ENCODE measurements around the gene FOXP1. TPM values are rescaled to one million over a fixed set of nuclear protein-coding genes. Genes with fewer than 3 reads are reported as not detected.

The FOXP1 gene
- total RNA-seq, 4 donors from 2014 or later, result 54.2 to 152 (median 129) TPM

GRCh38 chr3:71050538-71051258, 532.8 kb downstream of the FOXP1 start:
- no peaks in the 10 kb centered on the region for H3K36me3 ChIP-seq
- no peak overlapping the region for H3K4me3 ChIP-seq
- H3K4me1 ChIP-seq, result peaks cover 35 to 44% of the 10 kb centered on the region in 2 donors
- intact Hi-C loops (cut with DNase I; ENCODE audit: low total_unique reads), result no loop called here
- H3K9me3 ChIP-seq, result no peaks in the 10 kb centered on the region
- peak overlapping the region; percentile 74 to 80 for H3K27ac ChIP-seq
- no peak for DNase-seq
- H3K27me3 ChIP-seq, result no peaks in the 10 kb centered on the region
- TF ChIP-seq CTCF (IDR thresholded peaks at IDR 0.05), result no peak
- no peak for TF ChIP-seq POLR2A (IDR thresholded peaks at IDR 0.05)

- Histone ChIP-seq H3K27ac (peak overlapping the region; percentile 74 to 80), H3K4me3 (no peak overlapping the region), H3K36me3 (no peaks in the 10 kb centered on the region), H3K9me3 (no peaks in the 10 kb centered on the region), H3K27me3 (no peaks in the 10 kb centered on the region), H3K4me1 (peaks cover 31 to 44% of the 10 kb centered on the region in 2 donors)
- intact Hi-C loops (cut with DNase I; ENCODE audit: low total_unique reads), result no loop called here
- DNase-seq, result no peak
- TF ChIP-seq CTCF (IDR thresholded peaks at IDR 0.05) (no peak), POLR2A (IDR thresholded peaks at IDR 0.05) (no peak)
Measured at GRCh38 chr3:71050166-71050537, 533.4 kb downstream of the FOXP1 start.

GRCh38 chr3:71048948-71049347, 534.6 kb downstream of the FOXP1 start:
- Histone ChIP-seq H3K9me3 (no peaks in the 10 kb centered on the region), H3K27ac (peak overlapping the region; percentile 74 to 80), H3K4me1 (peaks cover 31 to 41% of the 10 kb centered on the region in 2 donors), H3K27me3 (no peaks in the 10 kb centered on the region), H3K4me3 (no peak overlapping the region), H3K36me3 (no peaks in the 10 kb centered on the region)
- TF ChIP-seq POLR2A (IDR thresholded peaks at IDR 0.05) (no peak), CTCF (IDR thresholded peaks at IDR 0.05) (no peak)
- intact Hi-C loops (cut with DNase I; ENCODE audit: low total_unique reads), result no loop called here
- no peak for DNase-seq

- DNase-seq, result no peak
- peak overlapping the region; percentile 74 to 80 for H3K27ac ChIP-seq
Measured at GRCh38 chr3:71047616-71048531, 535.7 kb downstream of the FOXP1 start.

More at GRCh38 chr3:71047616-71048531, 535.7 kb downstream of the FOXP1 start:
- Histone ChIP-seq H3K36me3 (no peaks in the 10 kb centered on the region), H3K27me3 (no peaks in the 10 kb centered on the region), H3K9me3 (no peaks in the 10 kb centered on the region), H3K4me1 (peaks cover 26 to 30% of the 10 kb centered on the region in 2 donors), H3K4me3 (no peak overlapping the region)
- no peak for TF ChIP-seq CTCF (IDR thresholded peaks at IDR 0.05)
- TF ChIP-seq POLR2A (IDR thresholded peaks at IDR 0.05), result no peak
- intact Hi-C loops (cut with DNase I; ENCODE audit: low total_unique reads), result no loop called here

Data from uterus (tissue), 4 donors.